Neuronal stem cell (in vitro differentiated cells): ENCODE data around the gene SLC9A5.

Source experiments
- DNase-seq: peaks from one replicate; pipeline ENCODE4 v3.0.0-alpha.2; 2013; ENCODE audit warnings: low spot score
- H2AFZ ChIP-seq: one replicate; pipeline ENCODE4 v1.6.1; 2013; ENCODE audit warnings: mild to moderate bottlenecking, low read length, inconsistent platforms
- H2AK5ac ChIP-seq: 2 replicates; pipeline ENCODE4 v1.6.1; 2013; ENCODE audit warnings: low read depth, mild to moderate bottlenecking, inconsistent platforms, low read length, moderate library complexity, mixed read lengths
- H2BK120ac ChIP-seq: 2 replicates; pipeline ENCODE4 v1.6.1; 2013; ENCODE audit warnings: low read depth, mild to moderate bottlenecking, inconsistent platforms, low read length, moderate library complexity, mixed read lengths
- H2BK12ac ChIP-seq: one replicate; pipeline ENCODE4 v1.6.1; 2013; ENCODE audit warnings: low read length, inconsistent platforms
- H2BK15ac ChIP-seq: 2 replicates; pipeline ENCODE4 v1.6.1; 2013; ENCODE audit warnings: mild to moderate bottlenecking, low read length, inconsistent platforms, mixed read lengths
- H2BK5ac ChIP-seq: one replicate; pipeline ENCODE4 v1.6.1; 2013; ENCODE audit warnings: inconsistent platforms, mild to moderate bottlenecking, low read length, moderate library complexity
- H3K14ac ChIP-seq: one replicate; pipeline ENCODE4 v1.6.1; 2013; ENCODE audit warnings: low read length, inconsistent platforms
- H3K18ac ChIP-seq: 2 replicates; pipeline ENCODE4 v1.6.1; 2013; ENCODE audit warnings: low read length, inconsistent platforms
- H3K23ac ChIP-seq: 2 replicates; pipeline ENCODE4 v1.6.1; 2013; ENCODE audit warnings: low read depth, mild to moderate bottlenecking, mixed read lengths, low read length, inconsistent platforms; ENCODE audit not compliant: poor library complexity
- H3K27ac ChIP-seq: replicated peaks from 3 replicates; pipeline ENCODE4 v1.5.1; 2013; ENCODE audit warnings: low read length, inconsistent platforms
- H3K27me3 ChIP-seq, 3 experiments: 2 replicates each; pipeline ENCODE4 v1.6.1; 2013; ENCODE audit warnings: low read length in 3 of 3, mild to moderate bottlenecking in 2 of 3, inconsistent platforms in 1 of 3, low read depth in 1 of 3, mixed read lengths in 1 of 3, moderate library complexity in 1 of 3; ENCODE audit not compliant: control insufficient read depth in 3 of 3, insufficient read depth in 3 of 3
- H3K36me3 ChIP-seq, 2 donors: replicated peaks in 1 of 2; 2 replicates each; pipeline ENCODE4 v1.6.1; 2013; ENCODE audit warnings: low read length in 2 of 2; ENCODE audit not compliant: control insufficient read depth in 2 of 2, insufficient read depth in 2 of 2
- H3K4ac ChIP-seq: 2 replicates; pipeline ENCODE4 v1.6.1; 2013; ENCODE audit warnings: inconsistent platforms, mild to moderate bottlenecking, low read length, moderate library complexity
- H3K4me1 ChIP-seq, 2 donors: 1 replicate in 1 of 2; 2 replicates in 1 of 2; pipeline ENCODE4 v1.6.1; 2013; ENCODE audit warnings: low read length in 2 of 2, low read depth in 1 of 2; ENCODE audit not compliant: control insufficient read depth in 2 of 2, insufficient read depth in 1 of 2
- H3K4me2 ChIP-seq: one replicate; pipeline ENCODE4 v1.6.1; 2013; ENCODE audit warnings: mild to moderate bottlenecking, low read length, inconsistent platforms; ENCODE audit not compliant: insufficient read depth, poor library complexity, severe bottlenecking
- H3K4me3 ChIP-seq, 2 donors: 2 replicates each; pipeline ENCODE4 v1.5.1; 2013; ENCODE audit warnings: low read length in 2 of 2, mild to moderate bottlenecking in 2 of 2, inconsistent platforms in 1 of 2, moderate library complexity in 1 of 2
- H3K79me1 ChIP-seq: one replicate; pipeline ENCODE4 v1.6.1; 2013; ENCODE audit warnings: low read depth, mild to moderate bottlenecking, inconsistent platforms, low read length, moderate library complexity
- H3K9ac ChIP-seq: one replicate; pipeline ENCODE4 v1.6.1; 2013; ENCODE audit warnings: mild to moderate bottlenecking, low read depth, low read length, inconsistent platforms; ENCODE audit not compliant: poor library complexity
- H3K9me3 ChIP-seq, 2 donors: replicated peaks in 1 of 2; 2 replicates each; pipeline versions ENCODE3 to v1.6.1; 2013; ENCODE audit warnings: low read length in 2 of 2, mild to moderate bottlenecking in 2 of 2, inconsistent platforms in 1 of 2, low read depth in 1 of 2, mixed read lengths in 1 of 2, moderate library complexity in 1 of 2; ENCODE audit not compliant: control insufficient read depth in 2 of 2, insufficient read depth in 1 of 2
- H4K8ac ChIP-seq: one replicate; pipeline ENCODE4 v1.6.1; 2013; ENCODE audit warnings: low read depth, mild to moderate bottlenecking, inconsistent platforms, low read length, moderate library complexity
- H4K91ac ChIP-seq: one replicate; pipeline ENCODE4 v1.6.1; 2013; ENCODE audit warnings: low read length, low read depth, mild to moderate bottlenecking, inconsistent platforms; ENCODE audit not compliant: poor library complexity
- WGBS, 2 donors: extraction: QIAGEN DNeasy Blood & Tissue Kit; methylation state at CpG; one replicate each; pipeline ENCODE4 v1.1.7; 2013; ENCODE audit warnings: missing lambda C conversion rate in 2 of 2, mixed read lengths in 1 of 2; ENCODE audit not compliant: insufficient read length in 2 of 2, insufficient replicate concordance in 1 of 2; ENCODE audit errors: extremely low coverage in 2 of 2; 5-methylcytosine and 5-hydroxymethylcytosine counted together

SLC9A5 gene

DNA sequence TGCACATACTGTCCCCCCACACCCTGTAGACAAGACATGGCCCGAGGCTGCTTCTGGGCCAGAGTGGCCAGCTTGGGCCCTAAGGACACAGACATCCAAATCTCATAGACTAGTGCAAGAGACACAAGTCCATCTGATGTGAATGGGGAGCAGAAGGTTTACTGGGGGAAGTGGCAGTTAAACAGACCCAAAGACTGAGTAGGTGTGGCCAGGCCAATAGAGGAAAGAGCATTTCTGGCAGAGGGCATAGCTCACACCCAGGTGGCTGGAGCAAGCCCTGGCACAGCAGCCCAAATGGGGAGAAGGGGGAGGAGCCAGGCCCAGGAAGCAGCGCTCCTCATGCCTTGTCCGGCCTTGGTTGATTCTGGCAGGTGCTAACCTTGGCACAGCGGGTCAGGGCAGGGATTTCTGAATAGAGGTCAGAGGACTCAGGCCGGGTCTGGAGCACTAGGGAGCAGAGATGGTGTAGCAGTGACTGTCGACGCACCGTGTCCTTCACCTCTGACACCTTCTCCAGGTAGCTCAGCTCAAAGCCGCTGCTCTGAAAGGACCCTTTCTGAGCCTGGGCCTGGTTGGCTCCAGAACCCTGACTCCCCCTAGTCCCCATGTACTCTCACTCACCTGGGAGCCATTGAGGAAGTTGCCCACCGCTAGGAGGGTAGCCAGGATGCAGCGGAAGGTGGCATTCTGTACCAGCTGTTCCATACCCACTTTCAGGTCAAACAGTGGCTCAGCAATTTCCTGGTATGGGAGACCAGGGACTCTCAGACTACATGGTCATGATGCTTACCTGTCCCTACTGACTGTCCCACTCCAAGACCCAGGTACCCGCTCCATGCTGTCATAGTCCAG lies 17.7 kb upstream of the SLC9A5 start:
- Histone ChIP-seq H3K4me1 (peaks cover 9 to 10% of the 10 kb centered on the region in 2 donors), H3K27ac (no peak overlapping the region), H3K14ac (no peak overlapping the region), H4K8ac (no peak overlapping the region), H3K4me3 (peak overlapping the region in 1 of 2 donors; percentile 15), H3K27me3 (no peaks in the 10 kb centered on the region), H2BK15ac (no peak overlapping the region), H2AFZ (no peak overlapping the region), H2BK12ac (no peak overlapping the region), H3K4me2 (no peak overlapping the region), H2BK5ac (no peak overlapping the region), H3K36me3 (peaks cover 33 to 71% of the 10 kb centered on the region in 2 donors), H3K4ac (no peak overlapping the region), H4K91ac (no peak overlapping the region), H3K23ac (no peak overlapping the region), H3K79me1 (peaks cover 7% of the 10 kb centered on the region), H3K9me3 (no peaks in the 10 kb centered on the region), H2AK5ac (no peak overlapping the region), H2BK120ac (no peak overlapping the region), H3K9ac (no peak overlapping the region), H3K18ac (no peak overlapping the region)
- DNase-seq = no peak
- WGBS, 2 donors = no CpG with 5 or more reads among the region's 12 CpGs

DNA sequence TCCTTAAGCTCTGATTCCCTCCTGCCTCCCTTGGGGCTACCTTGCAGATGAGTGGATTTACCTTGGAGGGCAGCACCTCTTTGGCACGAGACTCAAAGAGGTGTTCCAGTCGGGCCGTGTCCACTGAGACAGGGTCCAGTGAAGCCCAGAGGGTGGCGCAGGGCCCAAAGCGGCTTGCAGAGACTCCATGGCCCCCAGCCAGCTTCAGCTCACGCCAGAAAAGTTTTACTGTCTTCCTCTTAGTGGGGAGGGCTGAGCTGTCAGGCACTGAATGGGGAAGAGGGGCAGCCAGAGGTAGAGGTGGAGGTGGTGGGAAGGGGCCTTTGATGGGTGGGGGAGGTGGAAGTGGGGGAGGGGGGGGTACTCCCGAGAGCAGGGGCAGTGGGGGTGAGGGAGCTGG lies 15.2 kb upstream of the SLC9A5 start:
- Histone ChIP-seq H3K27ac (no peak overlapping the region), H3K4me2 (no peak overlapping the region), H3K4ac (no peak overlapping the region), H2BK5ac (no peak overlapping the region), H3K36me3 (peaks cover 38 to 88% of the 10 kb centered on the region in 2 donors), H2BK12ac (no peak overlapping the region), H3K9ac (no peak overlapping the region), H3K18ac (no peak overlapping the region), H3K79me1 (no peaks in the 10 kb centered on the region), H3K14ac (no peak overlapping the region), H3K9me3 (no peaks in the 10 kb centered on the region), H2BK15ac (no peak overlapping the region), H4K8ac (no peak overlapping the region), H3K27me3 (no peaks in the 10 kb centered on the region), H2AK5ac (no peak overlapping the region), H2BK120ac (no peak overlapping the region), H3K4me1 (peaks cover 0 to 6% of the 10 kb centered on the region in 2 donors), H4K91ac (no peak overlapping the region), H2AFZ (no peak overlapping the region), H3K4me3 (no peak overlapping the region), H3K23ac (no peak overlapping the region)
- no peak for DNase-seq
- WGBS, 2 donors = no CpG with 5 or more reads among the region's 7 CpGs

DNA sequence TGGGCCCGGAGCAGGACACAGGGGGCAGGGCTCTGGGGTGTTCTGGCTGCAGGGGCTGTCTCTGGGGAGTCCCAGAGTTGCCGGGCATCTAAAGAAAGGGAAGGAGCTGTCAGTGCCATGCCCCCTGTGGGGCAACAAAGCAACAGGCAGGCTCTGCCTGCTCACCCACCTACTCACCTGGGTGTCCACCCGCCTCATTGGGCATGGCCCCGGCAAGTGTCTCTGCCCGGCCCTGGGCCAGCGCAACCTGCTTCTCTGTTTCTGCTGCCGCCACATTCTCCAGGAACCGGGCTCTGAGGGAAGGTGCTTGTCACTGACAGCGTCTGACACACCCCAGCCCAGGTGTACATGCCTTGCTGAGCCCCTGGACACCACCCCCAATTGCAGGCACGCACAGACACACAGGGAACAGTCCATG lies 14.6 kb upstream of the SLC9A5 start:
- H3K36me3 ChIP-seq = peaks cover 38 to 88% of the 10 kb centered on the region in 2 donors

DNA sequence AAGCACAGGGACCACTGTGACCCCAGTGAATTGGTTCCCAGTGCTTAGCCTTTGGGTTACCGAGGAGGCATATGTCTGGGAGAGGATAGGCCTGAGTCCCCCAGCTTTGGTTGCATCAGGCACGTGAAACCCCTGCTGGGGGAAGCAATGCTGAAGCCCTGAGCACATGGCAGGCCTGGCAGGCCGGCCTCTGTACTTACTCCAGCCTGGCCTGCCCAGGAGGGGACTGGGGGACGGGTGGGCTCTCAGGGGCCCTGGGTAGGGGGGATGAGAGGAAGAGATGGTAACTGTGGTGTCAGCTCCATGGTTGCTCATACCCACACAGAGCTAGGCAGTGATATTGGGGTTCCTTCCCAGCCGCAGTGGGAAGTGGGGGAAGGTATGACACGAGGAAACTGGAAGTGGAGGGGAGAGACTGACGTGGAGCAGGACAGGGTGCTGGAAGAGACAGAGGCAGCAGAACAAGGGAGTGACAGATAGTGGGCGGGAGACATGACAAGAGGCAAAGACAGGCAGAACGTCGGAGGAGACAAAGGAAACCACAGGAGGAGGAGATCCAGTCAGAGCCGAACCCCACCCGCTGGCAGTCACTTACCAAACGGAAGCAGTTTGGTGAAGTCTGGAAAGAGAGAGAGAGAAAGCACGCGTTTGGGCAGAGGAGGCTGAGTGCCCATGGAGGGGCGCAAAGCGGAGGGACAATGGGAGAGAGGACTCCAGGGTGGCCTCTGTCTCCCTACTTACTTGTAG lies 12.8 kb upstream of the SLC9A5 start:
- Histone ChIP-seq H4K8ac (no peak overlapping the region), H3K36me3 (peaks cover 22 to 75% of the 10 kb centered on the region in 2 donors), H3K9ac (no peak overlapping the region), H3K27ac (no peak overlapping the region), H3K4me1 (peaks cover under 1 to 6% of the 10 kb centered on the region in 2 donors), H2AFZ (no peak overlapping the region), H3K23ac (no peak overlapping the region), H4K91ac (no peak overlapping the region), H3K9me3 (no peaks in the 10 kb centered on the region), H2BK5ac (no peak overlapping the region), H3K4me2 (no peak overlapping the region), H3K4ac (no peak overlapping the region), H3K79me1 (no peaks in the 10 kb centered on the region), H3K27me3 (no peaks in the 10 kb centered on the region), H3K18ac (no peak overlapping the region), H2BK120ac (no peak overlapping the region), H2BK12ac (no peak overlapping the region), H3K4me3 (peak overlapping the region in 1 of 2 donors; percentile 16), H2BK15ac (no peak overlapping the region), H2AK5ac (no peak overlapping the region), H3K14ac (no peak overlapping the region)
- no peak for DNase-seq
- no CpG with 5 or more reads among the region's 17 CpGs for WGBS, 2 donors

More for the DNA sequence above, 14.6 kb upstream of the SLC9A5 start:
- no peak overlapping the region for H3K14ac ChIP-seq
- no peak overlapping the region for H3K9ac ChIP-seq
- no peak overlapping the region for H2BK12ac ChIP-seq
- H3K4me2 ChIP-seq = no peak overlapping the region
- no peak overlapping the region for H3K4ac ChIP-seq
- H2BK120ac ChIP-seq = no peak overlapping the region
- no peaks in the 10 kb centered on the region for H3K9me3 ChIP-seq
- no peak overlapping the region for H2BK5ac ChIP-seq
- H4K8ac ChIP-seq = no peak overlapping the region
- no peak overlapping the region for H3K18ac ChIP-seq
- H3K4me1 ChIP-seq = peaks cover 0 to 6% of the 10 kb centered on the region in 2 donors
- no CpG with 5 or more reads among the region's 10 CpGs for WGBS, 2 donors
- no peak for DNase-seq
- no peaks in the 10 kb centered on the region for H3K27me3 ChIP-seq
- no peak overlapping the region for H2AFZ ChIP-seq
- H3K4me3 ChIP-seq = peak overlapping the region in 1 of 2 donors; percentile 31
- no peak overlapping the region for H2BK15ac ChIP-seq
- peak overlapping the region; percentile 39 for H3K23ac ChIP-seq
- no peak overlapping the region for H3K27ac ChIP-seq
- no peak overlapping the region for H4K91ac ChIP-seq
- no peak overlapping the region for H2AK5ac ChIP-seq
- H3K79me1 ChIP-seq = no peaks in the 10 kb centered on the region
